ENCODE data around the gene STON1. TPM values are rescaled to one million over a fixed set of nuclear protein-coding genes. Genes with fewer than 3 reads are reported as not detected.

Gene STON1
- total and polyA plus RNA-seq, 2 of the 8 experiments (the other 6 are each of a cell fraction or from before 2014, with no cell fraction given), result 5.0 to 10.1 TPM

GRCh38 chr2:48531141-48531648, 1.2 kb downstream of the STON1 start:
- no peak overlapping the region for H3K23ac ChIP-seq (ENCODE audit: insufficient read length)
- no peak overlapping the region for H3K56ac ChIP-seq (replicated peaks; ENCODE audit: insufficient read length, low read depth, low read length)
- no peak overlapping the region for H2BK15ac ChIP-seq (ENCODE audit: low read length)
- no peak for DNase-seq (ENCODE audit: low read depth in 1 of 2, low spot score in 2 of 2)
- peaks cover 0 to 4% of the 10 kb centered on the region in 2 experiments; a peak in 2 of 4 replicates for H3K79me2 ChIP-seq (ENCODE audit: control insufficient read depth in 1 of 2, insufficient read depth in 2 of 2, low read length in 2 of 2)
- H4K91ac ChIP-seq (replicated peaks; ENCODE audit: insufficient read length, low read length), result no peak overlapping the region
- H3K4me1 ChIP-seq (replicated peaks in 1 of 4; ENCODE audit: control insufficient read depth in 3 of 4, insufficient read depth in 4 of 4, low read length in 3 of 4), result peaks cover 4 to 21% (median 5%) of the 10 kb centered on the region in 4 experiments; a peak in 6 of 7 replicates
- H3K4ac ChIP-seq (replicated peaks; ENCODE audit: insufficient read length, low read depth, low read length), result no peak overlapping the region
- ChIA-PET CTCF (ENCODE audit: partially characterized antibody) (interaction anchor here (0.7 to 1.7 kb wide), 5 partner anchors 9 to 60 kb away, joined by 3 to 5 read pairs (median 4); no protein-coding TSS in a partner anchor), POLR2A (ENCODE audit: partially characterized antibody) (interaction anchor here (1.3 to 2.0 kb wide), 3 partner anchors 9 to 22 kb away, joined by 3 to 8 read pairs (median 4); no protein-coding TSS in a partner anchor)
- peak overlapping the region; percentile 75 to 88 for H3K4me2 ChIP-seq (ENCODE audit: insufficient read depth in 1 of 2, low read depth in 2 of 2, low read length in 2 of 2)
- H4K8ac ChIP-seq (ENCODE audit: extremely low read depth, insufficient read depth, low read length), result no peak overlapping the region
- no peaks in the 10 kb centered on the region for H4K20me1 ChIP-seq (replicated peaks in 1 of 2; ENCODE audit: control insufficient read depth in 1 of 2, insufficient read depth in 2 of 2, low read length in 2 of 2)
- no peaks in the 10 kb centered on the region for H3K36me3 ChIP-seq (ENCODE audit: control insufficient read depth in 2 of 4, insufficient read depth in 4 of 4, low read length in 3 of 4)
- H3K9me3 ChIP-seq (ENCODE audit: insufficient read depth in 2 of 2, low read depth in 1 of 2, low read length in 1 of 2), result no peaks in the 10 kb centered on the region
- H3K79me1 ChIP-seq (ENCODE audit: low read depth, low read length), result 0 out of 2 replicates have a peak, but pooled peaks cover 2% of the 10 kb centered on the region
- peak overlapping the region in 3 of 4 experiments; percentile 24 to 29 (median 28); a peak in 4 of 7 replicates for H3K9ac ChIP-seq (replicated peaks in 1 of 4; ENCODE audit: extremely low read depth in 1 of 4, low read depth in 3 of 4, low read length in 3 of 4)
- no peak overlapping the region for H2BK12ac ChIP-seq (ENCODE audit: low read depth, low read length)
- H3K18ac ChIP-seq (ENCODE audit: extremely low read depth, low read length), result no peak overlapping the region
- no peak for TF ChIP-seq SP1 (IDR thresholded peaks at IDR 0.05; ENCODE audit: low read depth, low read length)
- no peak for TF ChIP-seq GTF2F1 (IDR thresholded peaks at IDR 0.05; ENCODE audit: borderline replicate concordance, low read depth, low read length)
- peak; percentile 85 for TF ChIP-seq TEAD4 (IDR thresholded peaks at IDR 0.05; ENCODE audit: low read depth, low read length)
- TF ChIP-seq BCL11A (IDR thresholded peaks at IDR 0.05; ENCODE audit: low read depth in 2 of 2, low read length in 2 of 2), result no peak
- H3K27ac ChIP-seq (ENCODE audit: low read depth, low read length), result no peak overlapping the region
- H3K23me2 ChIP-seq (ENCODE audit: low read depth, low read length), result peaks cover 5% of the 10 kb centered on the region; the same call in 1 of the 2 replicates
- H3K14ac ChIP-seq (ENCODE audit: insufficient read length), result no peak overlapping the region
- no peak overlapping the region for H2BK20ac ChIP-seq (ENCODE audit: low read length)
- no peak overlapping the region for H2BK5ac ChIP-seq (ENCODE audit: low read depth, low read length)
- H3K27me3 ChIP-seq (replicated peaks in 1 of 4; ENCODE audit: control insufficient read depth in 3 of 4, extremely low read depth in 1 of 4, insufficient read depth in 3 of 4, low read length in 3 of 4), result no peaks in the 10 kb centered on the region; a peak in 1 of 7 replicates
- H3K4me3 ChIP-seq (ENCODE audit: extremely low read depth in 1 of 4, insufficient read depth in 2 of 4, low read depth in 3 of 4, low read length in 4 of 4), result peak overlapping the region; percentile 77 to 95 (median 84)
- 34% methylated on average over 6 of the region's 6 CpGs; no CpG with 5 or more reads in 1 of the 2 experiments for WGBS, 2 experiments (ENCODE audit: extremely low coverage in 1 of 2, insufficient coverage in 1 of 2, insufficient read length in 1 of 2, insufficient replicate concordance in 2 of 2, low coverage in 1 of 2, low lambda C conversion rate in 2 of 2, missing lambda C conversion rate in 1 of 2)
- H2BK120ac ChIP-seq (replicated peaks; ENCODE audit: low read depth, low read length), result no peak overlapping the region
- no peak overlapping the region for H2AK5ac ChIP-seq (ENCODE audit: low read depth, low read length)
- peak overlapping the region; percentile 19 for H4K5ac ChIP-seq (ENCODE audit: insufficient read length, low read depth, low read length)
- H2AFZ ChIP-seq (ENCODE audit: low read length), result no peak overlapping the region
- no peak for FAIRE-seq
